ENCODE measurements around the gene RPS23.
"Not testable (repeated sequence)": the region's sequence is repeated elsewhere in the genome, so short reads cannot be mapped to it uniquely, and the experiment has no call there.

The RPS23 gene

DNA sequence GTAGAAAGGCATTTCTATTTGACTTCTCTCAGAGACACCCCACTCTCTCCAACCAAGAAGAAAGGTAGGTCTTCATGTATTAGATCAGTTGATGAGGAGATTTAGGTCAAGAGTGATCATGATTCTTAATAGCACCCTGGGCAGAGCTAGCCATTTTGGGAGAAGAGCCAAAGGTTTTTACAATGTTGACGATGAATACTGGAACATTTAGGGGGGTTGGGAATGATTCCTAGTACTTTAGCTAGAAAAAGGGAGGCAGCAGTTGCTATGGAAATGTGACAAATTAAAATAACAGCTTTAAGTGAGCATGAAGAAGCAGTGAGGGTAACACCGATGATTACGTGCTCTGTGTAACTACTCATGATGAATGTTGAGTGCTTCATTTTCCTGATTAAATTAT, 9.5 kb upstream of the RPS23 start:
- DNase-seq, result no peak

DNA sequence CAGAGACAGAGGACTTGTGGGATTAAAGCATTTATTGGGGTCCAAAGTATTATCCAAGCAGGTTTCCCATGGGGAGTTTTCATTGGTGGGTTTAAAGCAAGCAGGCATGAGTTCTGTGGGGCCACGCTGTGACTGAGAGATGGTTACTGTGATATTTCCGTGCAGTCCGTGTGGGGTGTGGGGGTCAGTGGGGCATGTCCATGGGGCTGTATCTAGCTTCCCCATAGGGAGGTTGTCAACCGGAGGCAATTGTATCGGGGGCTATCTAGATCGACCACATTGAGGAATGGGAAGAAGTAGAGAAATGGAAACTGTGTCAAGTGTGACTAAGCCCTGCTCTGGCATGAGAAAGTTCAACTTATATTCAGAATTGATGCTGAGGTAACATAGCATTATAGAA, 7.1 kb upstream of the RPS23 start:
- DNase-seq, result no peak

DNA sequence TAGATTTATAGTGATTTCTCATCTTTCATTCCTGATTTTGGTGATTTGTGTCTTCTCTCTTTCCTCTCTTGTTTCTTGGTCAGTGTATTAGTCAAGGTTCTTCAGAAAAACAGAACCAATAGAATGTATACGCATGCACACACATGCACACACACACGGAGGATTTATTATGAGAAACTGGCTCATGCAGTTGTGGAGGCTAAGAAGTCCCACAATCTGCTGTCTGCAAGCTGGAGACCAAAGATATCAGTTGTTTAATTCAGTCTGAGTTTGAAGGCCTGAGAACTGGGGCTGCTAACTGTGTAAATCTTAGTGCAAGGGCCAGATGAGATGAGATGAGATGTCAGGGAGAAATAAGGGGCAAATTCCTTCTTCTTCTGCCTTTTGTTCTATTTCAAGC, 5.7 kb upstream of the RPS23 start:
- no peak for DNase-seq

DNA sequence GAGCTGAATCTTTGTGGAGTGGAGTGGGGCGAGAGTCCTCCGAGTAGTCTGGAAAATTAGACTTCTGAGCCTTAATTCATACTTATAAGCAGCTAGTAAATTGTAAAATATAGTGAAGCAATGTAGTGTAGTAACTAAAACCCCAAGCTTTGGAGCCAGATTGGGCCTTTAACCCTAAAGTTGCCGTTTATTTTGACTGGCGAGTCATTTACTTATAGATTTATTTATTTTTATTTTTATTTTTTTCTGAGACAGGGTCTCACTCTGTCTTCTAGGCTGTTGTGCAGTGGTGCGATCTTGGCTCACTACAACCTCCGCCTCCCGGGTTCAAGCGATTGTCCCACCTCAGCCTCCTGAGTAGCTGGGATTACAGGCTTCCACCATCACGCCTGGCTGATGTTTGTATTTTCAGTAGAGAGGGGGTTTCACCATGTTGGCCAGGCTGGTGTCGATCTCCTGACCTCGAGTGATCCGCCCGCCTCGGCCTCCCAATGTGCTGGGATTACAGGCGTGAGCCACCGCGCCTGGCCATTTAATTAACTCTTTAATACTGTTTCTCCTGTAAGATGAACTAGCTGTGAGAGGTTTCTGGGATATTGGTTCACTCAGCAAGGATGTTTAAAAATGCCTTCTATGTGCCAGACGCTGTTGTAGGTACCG, 687 bp upstream of the RPS23 start:
- no peak for DNase-seq

DNA sequence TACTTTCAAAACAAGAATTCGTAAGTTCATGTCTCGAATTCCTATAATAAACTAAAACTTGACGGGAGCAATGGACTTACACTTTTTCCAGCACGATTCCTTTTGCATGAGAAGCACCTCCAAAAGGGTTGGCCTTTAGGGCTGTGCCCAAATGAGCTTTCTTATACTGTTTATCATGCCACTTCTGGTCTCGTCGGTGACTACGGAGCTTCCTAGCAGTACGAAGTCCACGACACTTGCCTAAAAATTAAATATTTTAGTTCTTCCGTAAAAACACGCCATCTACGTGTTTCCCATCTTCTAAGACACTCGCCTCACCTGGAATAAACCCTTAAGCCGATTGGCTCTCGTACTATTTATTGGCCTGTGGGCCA, 554 bp downstream of the RPS23 start:
- DNase-seq, result no peak

DNA sequence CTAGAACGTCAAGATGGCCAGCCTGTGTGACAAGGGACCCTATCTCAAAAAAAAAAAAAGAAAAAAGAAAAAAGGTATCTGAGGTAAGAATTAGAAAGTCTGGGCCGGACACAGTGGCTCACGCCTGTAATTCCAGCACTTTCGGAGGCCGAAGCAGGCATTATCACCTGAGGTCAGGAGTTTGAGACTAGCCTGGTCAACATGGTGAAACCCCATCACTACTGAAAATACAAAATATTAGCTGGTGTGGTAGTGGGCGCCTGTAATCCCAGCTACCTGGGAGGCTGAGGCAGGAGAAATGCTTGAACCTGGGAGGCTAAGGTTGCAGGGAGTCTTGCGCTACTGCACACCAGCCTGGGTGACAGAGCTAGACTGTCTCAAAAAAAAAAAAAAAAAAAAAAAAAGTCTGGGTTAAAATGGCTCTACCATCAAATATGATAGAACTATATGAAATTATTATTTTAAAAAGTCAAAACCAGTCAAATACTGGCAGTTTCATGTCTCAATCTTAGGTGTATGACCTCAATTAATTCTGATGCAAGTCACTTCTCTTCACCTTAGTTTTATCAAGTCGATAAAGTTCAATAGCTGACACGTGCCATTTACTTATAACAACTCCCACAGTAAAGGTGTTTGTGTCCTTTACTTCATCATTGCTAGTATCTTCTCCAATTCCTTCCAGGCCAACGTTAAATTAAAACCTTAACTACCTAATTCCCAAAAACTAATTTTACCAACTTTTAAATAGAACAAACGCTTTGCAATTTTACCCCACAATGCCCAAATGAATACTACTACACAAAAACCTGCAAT, 1.1 kb downstream of the RPS23 start:
- no peak for DNase-seq

DNA sequence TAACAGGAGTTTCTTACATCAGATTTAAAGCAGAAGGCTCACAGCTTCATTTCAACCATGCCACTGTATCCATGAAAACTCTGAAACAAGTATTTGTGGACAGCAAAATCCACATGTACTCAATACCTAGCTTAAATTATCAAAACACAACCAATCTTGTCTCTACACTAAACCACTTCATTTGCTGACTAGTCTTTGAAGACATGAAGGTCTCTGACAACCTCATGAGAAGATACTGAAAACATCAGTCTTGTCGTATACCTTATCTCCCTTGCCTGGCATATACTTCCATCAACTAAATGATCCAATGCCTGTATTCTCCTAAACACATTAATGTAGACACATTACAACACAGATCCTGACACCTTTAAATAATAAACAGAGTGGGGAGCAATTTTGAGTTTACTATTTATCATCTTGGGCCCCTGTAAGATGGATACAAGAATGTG, 2.9 kb downstream of the RPS23 start:
- DNase-seq, result no peak

DNA sequence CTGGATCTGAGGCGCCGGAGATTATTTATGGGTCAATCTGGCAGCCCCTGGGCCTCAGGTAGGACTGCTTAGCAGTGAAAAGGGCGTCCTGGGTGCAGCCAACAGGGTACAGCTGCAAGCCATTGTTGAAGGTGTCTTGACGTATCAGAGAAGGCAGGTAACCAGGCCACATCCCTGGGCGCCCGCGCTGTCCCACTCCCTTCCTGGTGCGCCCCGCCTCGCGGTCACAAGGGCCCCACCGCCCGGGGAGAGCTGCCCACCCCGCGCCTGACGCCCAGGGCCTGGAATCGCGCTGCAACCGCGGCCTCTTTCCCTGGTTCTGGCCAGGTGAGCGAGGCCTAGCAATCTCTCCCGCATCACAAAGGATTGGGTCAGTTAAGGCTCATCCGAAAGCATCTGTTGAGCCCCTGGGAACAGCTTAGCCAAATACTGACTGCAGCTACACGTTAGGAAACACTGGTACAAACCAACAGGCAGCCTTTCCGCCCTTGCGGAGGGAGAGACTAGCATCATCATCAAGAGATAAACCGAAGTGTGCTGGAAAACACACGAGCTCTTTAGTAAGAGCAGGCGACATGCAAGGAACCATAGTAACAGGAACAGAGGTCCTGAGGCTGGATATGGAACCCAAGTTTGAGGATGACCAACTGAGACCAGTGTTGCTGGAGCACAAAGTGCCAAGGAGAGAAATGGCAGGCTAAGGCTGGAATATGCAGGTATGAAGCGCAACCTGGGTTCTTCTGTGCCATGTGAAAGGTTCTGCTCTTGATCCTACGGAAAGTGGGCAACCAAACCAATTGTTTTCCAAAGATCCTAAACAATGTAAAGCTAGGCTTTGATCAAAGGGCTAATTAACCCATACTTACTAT, 3.6 kb downstream of the RPS23 start:
- no peak for DNase-seq

DNA sequence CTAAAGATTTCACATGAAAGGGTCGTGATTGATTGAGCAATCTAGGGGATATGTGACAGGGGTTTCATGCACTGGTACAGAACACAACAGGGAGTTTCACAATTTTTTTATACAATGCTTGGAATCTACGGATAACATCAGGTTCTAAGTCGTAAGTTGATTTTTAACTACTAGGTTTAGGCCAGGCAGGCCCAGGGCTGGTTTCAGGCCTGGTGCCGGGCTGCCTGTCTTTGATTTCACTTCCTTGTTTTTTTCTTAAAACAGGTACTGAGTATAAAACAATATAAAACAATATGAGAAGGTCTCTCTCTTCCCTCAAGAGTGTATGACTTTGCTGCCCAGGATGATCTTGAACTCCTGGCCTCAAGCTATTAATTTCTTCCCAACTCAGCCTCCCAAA, 4.7 kb downstream of the RPS23 start:
- not testable (repeated sequence) for DNase-seq

DNA sequence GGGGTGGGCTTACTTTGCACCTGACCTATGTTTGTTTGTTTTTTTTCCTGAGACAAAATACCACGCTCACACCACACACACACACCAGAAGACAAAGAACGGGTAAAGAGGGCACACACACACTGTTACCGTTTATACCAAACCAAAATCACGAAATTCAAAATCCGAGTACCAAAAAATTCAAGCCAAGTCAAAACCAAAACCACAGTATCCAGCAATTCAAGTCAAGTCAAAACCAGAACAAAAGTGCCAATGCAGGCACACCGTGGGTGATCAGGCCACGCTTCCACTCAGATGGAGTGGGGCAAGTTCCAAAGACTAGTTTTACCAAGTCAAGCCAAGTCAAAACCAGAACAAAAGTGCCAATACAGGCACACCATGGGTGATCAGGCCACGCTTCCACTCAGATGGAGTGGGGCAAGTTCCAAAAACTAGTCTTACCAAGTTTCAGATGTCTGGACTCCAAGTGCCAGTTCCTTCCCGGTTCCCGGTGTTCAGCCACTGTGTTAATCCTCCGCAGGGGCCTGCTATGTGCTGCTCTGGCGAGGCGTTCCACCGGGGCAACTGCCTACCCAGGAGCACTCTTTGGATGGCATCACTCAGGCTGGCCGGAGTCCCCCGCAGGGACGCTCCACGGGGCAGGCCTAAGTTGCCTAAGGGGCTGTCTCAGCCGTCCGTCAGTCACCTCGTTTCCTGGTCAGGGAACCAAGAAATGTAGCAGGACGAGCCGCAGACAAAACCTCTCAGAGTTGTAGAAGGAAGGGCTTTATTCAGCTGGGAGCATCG, 5.4 kb downstream of the RPS23 start:
- not testable (repeated sequence) for DNase-seq

DNA sequence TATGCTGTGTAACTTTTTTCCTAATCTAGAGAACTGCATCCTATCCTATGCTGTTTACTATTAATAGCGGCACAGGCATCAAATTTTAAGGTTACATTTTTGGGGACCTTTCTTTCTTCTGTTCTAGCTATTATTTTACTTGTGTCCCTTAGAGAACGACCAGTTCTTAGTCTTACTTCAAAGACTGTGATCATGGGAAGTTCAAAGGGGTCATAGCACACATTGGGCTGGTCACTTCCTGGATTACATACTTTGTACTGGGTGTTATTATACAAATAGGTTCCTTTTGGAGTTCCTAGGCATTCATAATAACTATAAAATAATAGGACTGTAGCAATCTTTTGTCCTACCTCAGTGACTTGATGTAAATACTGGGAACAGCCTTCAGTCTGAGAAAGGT, 8.8 kb downstream of the RPS23 start:
- DNase-seq, result not testable (repeated sequence)

DNA sequence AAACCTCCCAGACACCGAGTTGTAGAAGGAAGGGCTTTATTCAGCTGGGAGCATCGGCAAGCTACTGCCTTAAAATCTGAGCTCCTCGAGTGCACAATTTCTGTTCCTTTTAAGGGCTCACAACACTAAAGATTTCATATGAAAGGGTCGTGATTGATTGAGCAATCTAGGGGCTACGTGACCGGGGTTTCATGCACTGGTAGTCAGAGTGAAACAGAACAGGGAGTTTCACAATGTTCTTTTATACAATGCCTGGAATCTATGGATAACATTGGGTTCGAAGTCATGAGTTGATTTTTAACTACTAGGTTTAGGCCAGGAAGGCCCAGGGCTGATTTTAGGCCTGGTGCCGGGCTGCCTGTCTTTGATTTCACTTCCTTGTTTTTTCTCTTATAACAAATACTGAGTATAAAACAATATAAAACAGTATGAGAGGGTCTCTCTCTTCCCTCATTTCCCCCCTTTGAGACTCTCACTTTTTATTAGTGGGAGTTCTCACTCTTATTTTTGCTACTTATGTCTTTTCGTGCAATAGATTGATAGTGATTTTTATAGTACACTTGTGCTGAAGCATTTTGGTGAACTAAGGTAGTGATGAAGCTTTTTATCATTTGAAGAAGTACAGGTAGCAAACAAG, 10.7 kb downstream of the RPS23 start:
- not testable (repeated sequence) for DNase-seq

DNA sequence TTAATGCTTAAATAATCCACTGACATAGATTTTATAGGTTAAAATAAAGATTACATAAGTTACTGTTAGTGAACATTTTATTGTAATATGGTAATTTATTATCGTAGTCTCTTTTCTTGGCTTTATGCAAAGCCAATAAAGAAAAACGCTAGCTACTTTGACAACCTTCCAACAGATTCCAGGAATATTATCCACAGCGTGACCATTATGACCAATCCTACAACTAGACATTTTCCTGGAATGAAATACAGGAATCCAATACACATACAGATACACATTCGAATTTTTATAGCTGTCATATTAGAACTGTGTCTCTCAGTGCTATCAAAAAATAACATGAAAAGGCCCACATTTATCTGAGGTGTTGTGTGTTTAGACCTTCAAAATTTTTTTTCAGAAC, 13.1 kb downstream of the RPS23 start:
- no peak for DNase-seq

DNA sequence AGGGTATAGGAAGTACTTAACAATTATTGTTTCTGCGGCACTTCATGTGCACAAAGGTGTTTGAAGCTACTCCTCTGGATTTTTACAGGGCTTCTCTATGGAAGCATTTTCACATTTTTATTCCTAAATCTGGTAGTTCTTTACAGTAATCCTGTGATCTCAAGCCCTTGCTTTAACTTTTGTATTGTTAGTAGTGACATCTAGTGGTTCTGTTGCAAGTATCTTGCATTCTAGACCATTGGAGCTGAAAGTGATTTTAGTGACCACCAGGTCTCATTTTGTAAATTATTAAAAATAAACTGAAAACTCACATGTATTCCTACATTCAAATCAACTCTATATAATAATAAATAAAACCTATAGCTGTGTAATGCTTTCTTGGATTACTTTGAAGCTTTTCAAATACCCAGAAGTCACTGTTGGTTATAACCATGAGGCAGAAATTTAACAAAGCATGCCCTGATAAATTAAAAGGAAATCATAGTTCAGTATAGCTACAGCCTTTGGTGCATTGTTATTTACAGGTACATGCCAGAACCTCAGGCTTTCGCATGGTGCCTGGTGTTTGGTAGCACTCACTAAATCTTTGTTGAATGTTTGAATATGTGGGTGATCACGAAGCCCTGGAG, 18.9 kb downstream of the RPS23 start:
- no peak for DNase-seq

DNA sequence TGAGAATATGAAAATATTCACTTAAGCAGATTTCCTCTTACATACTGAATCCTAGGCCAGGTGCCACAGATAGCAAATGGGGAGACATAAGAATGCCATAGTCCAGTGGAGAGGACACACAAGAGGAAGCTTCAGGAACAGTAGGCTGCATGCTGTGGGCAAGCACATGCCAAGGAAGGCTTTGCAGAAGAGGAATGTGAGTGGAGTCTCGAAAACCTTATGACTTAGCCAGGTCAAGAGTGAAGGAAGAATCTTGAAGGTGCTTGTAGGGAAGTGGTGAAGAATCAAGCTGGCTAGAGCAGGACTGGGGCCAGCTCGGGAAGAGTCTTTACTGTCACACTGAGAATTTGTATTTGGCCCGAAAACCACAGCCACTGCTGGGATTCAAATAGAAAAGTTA, 20.4 kb downstream of the RPS23 start:
- no peak for DNase-seq

DNA sequence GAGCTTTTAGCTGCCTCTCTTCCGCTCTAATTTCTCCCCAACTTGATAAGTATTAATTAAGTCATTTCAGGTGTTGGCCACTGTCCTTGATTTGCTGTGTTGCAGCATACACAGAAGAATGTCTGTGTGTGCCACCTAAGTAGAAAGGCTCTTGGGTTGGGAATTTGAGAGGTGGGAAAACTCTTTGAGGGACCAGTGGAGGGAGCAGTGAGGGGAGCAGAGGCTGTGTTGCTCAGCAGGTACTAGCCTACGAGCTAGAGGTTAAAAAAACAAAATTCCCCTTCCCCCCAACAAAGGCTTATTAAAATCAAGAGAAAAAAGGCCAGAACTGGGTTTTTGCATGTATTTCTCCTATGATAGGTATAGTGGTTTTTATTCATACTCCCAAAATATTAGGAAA, 20.9 kb downstream of the RPS23 start:
- no peak for DNase-seq

DNA sequence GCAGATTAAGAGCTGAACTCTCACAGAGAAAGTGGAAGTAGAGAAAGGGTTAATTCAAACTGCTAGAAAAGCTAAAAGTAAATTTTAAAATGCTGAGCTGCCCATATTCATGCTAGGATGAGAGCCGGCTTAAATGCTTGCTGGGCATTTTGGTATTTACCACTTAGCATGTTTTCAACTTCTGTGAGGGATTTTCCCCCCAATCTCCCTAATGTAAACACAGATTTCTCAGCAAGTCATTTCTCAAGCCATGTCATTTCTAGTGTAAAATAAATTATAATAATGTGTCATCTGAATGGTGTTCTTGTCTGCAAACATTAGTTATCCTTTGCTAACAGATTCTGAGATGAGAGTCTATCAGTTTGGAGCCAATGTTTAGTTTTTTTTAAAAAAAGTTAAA, 22.3 kb downstream of the RPS23 start:
- DNase-seq, result no peak

DNA sequence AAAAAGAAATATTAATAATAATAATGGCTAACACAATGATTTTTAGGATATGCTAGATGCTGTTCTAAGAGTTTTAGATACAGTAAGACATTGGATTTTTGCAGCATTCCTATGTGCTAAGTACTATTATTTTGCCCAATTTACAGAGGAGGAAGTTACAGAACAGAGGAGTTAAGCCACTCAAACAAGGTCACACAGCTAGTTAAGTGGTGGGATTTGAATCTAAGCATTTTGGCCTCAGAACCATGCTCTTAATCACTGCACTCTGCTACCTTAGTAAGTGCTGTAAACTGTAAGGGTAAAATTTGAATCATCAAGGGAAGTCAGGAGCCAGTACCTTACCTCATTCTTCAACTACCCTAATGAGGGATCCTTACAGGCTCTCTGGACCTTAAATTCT, 25.4 kb downstream of the RPS23 start:
- no peak for DNase-seq

DNA sequence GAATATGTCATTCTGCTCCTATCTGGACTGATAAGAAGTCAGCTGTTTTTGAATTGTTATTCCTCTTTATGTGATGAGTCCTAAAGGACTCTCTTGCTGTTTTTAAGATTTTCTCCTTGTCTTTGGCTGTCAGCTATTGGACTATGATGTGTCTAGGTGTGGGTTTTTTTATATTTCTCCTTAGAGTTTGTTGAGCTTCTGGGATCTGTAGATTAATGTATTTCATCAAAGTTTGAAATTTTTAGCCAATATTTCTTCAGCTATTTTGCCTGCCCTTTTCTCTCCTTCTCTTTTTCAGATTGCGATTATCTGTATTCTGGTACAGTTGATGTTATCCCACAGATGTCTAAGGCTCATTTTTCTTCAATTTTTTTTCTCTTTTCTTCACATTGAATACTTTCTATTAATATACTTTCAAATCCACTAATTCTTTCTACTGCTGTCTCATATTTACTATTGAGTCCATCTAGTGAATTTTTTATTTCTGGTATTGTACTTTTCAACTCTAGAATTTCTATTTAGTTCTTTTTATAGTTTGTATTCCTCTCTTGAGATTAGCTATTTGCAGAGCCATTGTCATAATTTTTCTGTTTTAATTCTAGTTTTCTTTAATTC, 31.1 kb downstream of the RPS23 start:
- DNase-seq, result no peak

DNA sequence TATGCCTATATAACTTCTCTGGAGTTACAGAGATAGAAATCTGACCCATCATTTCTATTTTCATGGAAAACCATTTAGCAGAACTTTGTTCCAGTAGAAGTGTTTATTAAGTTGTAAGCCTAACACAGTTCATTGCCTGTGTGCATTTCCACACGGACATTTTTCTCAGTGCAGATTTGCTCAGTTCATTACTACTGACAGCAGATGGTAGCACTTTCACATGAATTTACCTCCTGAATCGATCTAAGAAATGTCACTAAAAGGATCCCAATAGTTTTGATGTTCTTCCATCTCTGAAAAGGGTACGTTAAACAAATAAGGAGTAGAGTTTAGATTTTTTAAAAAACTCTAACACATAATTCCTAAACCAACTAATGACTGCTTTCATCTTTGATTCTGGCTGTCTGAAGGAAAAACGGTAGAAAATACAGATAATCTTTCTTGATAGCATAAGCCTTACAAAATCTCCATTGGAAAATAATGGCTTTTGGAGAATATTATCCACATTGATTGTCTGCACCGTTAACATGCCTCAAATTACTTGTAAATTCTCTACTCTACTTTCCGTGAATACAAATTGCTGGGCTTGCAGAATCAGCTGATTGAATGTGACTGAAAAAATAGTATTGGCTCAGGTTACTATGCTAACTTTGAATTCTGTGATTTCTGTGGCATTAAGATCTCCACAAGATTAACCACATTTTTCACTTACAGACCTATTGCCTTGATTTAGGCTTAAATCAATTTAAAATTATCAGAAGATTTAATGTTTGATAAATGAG, 33.1 kb downstream of the RPS23 start:
- no peak for DNase-seq

DNA sequence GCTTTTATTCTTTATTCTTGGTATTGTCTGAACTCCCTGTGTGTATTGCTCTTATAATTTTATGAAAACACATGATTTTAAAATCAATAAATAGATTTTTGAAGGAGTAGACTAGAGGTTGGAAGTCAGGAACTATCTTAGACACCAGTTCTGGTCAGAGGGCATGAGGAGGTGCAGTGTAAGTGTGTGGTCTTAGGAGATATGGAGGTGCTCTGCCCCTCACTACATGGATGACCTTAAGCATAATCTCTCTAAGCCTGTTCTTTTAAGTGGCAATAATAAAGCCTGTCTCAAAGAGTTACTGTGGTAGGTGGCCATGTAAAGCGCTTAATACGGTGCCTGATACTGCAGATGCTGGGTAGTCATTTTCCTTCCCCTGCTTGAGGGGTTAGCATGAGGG, 34.0 kb downstream of the RPS23 start:
- DNase-seq, result no peak
